Caco-2 (cell line): ENCODE measurements around the gene KRT79. TPM values are rescaled to one million over a fixed set of nuclear protein-coding genes. Genes with fewer than 3 reads are reported as not detected.

ENCODE experiments used
- BruUV-seq: library from RNA; stranded (reverse); fragments of 400-500 nt; replicated peaks from 2 replicates; lab custom pipeline; 2021; lab: Mats Ljungman, UMichigan
- CTCF ChIA-PET: fragments of 300-600 bp; sonication (Branson Sonifier 250); formaldehyde crosslinking; loops from one replicate; lab custom pipeline; 2022; ENCODE audit warnings: antibody characterized with exemption; lab: Charles Lee
- POLR2A ChIA-PET: fragments of 300-600 bp; sonication (Branson Sonifier 250); formaldehyde crosslinking; loops from one replicate; lab custom pipeline; 2022; ENCODE audit warnings: antibody characterized with exemption; lab: Charles Lee
- DNase-seq, 2 experiments: peaks; one replicate each; pipeline versions ENCODE4 v3.0.0 to v3.0.0-alpha.2; 2020 to 2022
- H3K27me3 ChIP-seq: replicated peaks from 2 replicates; pipeline ENCODE4 v1.6.0; 2011; ENCODE audit warnings: low read length; ENCODE audit not compliant: control insufficient read depth, insufficient read depth
- H3K36me3 ChIP-seq: 2 replicates; pipeline ENCODE4 v1.5.1; 2011; ENCODE audit warnings: low read length; ENCODE audit not compliant: control insufficient read depth, insufficient read depth
- H3K4me1 ChIP-seq: fragments of 250-450 bp; sonication (Bioruptor Pico); 2 replicates; pipeline ENCODE4 v1.5.1; 2020; ENCODE audit warnings: mild to moderate bottlenecking
- H3K4me3 ChIP-seq: 2 replicates; pipeline ENCODE4 v1.5.1; 2011; ENCODE audit warnings: low read depth, mild to moderate bottlenecking, control low read depth, low read length
- H3K9me3 ChIP-seq: fragments of 250-450 bp; sonication (Bioruptor Pico); 2 replicates; pipeline ENCODE4 v1.5.1; 2020; ENCODE audit warnings: mild to moderate bottlenecking, moderate library complexity
- H3K27ac Mint-ChIP-seq: one replicate; pipeline ENCODE4 v1.8.0; 2022; ENCODE audit warnings: mixed read lengths; ENCODE audit not compliant: unreplicated experiment
- H3K27me3 Mint-ChIP-seq: one replicate; pipeline ENCODE4 v1.8.0; 2022; ENCODE audit warnings: mixed read lengths; ENCODE audit not compliant: insufficient read depth, unreplicated experiment
- H3K36me3 Mint-ChIP-seq: one replicate; pipeline ENCODE4 v1.8.0; 2022; ENCODE audit warnings: mild to moderate bottlenecking, mixed read lengths; ENCODE audit not compliant: insufficient read depth, unreplicated experiment
- H3K4me1 Mint-ChIP-seq: one replicate; pipeline ENCODE4 v1.8.0; 2022; ENCODE audit warnings: low read depth, mixed read lengths; ENCODE audit not compliant: unreplicated experiment
- H3K4me3 Mint-ChIP-seq: one replicate; pipeline ENCODE4 v1.8.0; 2022; ENCODE audit warnings: mild to moderate bottlenecking, moderate library complexity, mixed read lengths; ENCODE audit not compliant: unreplicated experiment
- H3K9me3 Mint-ChIP-seq: one replicate; pipeline ENCODE4 v1.8.0; 2022; ENCODE audit warnings: mixed read lengths; ENCODE audit not compliant: unreplicated experiment
- CTCF ChIP-seq, 2 experiments: fragments of 200-600 bp in 1 of 2; IDR thresholded peaks; 1 replicate in 1 of 2; 2 replicates in 1 of 2; pipeline versions ENCODE4 v1.5.1 to v1.8.0; 2011 to 2022; ENCODE audit warnings: antibody characterized with exemption in 1 of 2, control low read depth in 1 of 2, inconsistent platforms in 1 of 2, low read depth in 1 of 2, low read length in 1 of 2, mild to moderate bottlenecking in 1 of 2, moderate library complexity in 1 of 2; ENCODE audit not compliant: insufficient read depth in 1 of 2, severe bottlenecking in 1 of 2, unreplicated experiment in 1 of 2
- intact Hi-C: fragments of 100-400 bp; cut with micrococcal nuclease; formaldehyde crosslinking; loops from one replicate; pipeline ENCODE4 v1.10.0; 2022; ENCODE audit not compliant: unreplicated experiment
- total RNA-seq: library from RNA; stranded (reverse); gene quantifications from 2 replicates; pipeline ENCODE4 v1.2.3, GENCODE V29; 2022

Gene KRT79
- total RNA-seq, 1 experiment from 2014 or later, result not detected

- peaks cover 13% of the 10 kb centered on the region for H3K4me1 Mint-ChIP-seq
- H3K4me1 ChIP-seq, result peaks cover 22% of the 10 kb centered on the region
- H3K36me3 ChIP-seq, result no peaks in the 10 kb centered on the region
- no peaks in the 10 kb centered on the region for H3K27me3 ChIP-seq
- no peaks in the 10 kb centered on the region for H3K27me3 Mint-ChIP-seq
- intact Hi-C loops, result no loop called here
- H3K9me3 ChIP-seq, result no peaks in the 10 kb centered on the region
- H3K4me3 ChIP-seq, result no peak overlapping the region
- H3K36me3 Mint-ChIP-seq, result no peaks in the 10 kb centered on the region
- BruUV-seq, result no TSS peak
- TF ChIP-seq CTCF (IDR thresholded peaks at IDR 0.05; ENCODE audit: insufficient read depth in 1 of 2, low read depth in 1 of 2, low read length in 1 of 2, severe bottlenecking in 1 of 2, unreplicated experiment in 1 of 2), result no peak
- H3K27ac Mint-ChIP-seq, result no peak overlapping the region
- ChIA-PET CTCF (no interaction called here), POLR2A (no interaction called here)
- no peaks in the 10 kb centered on the region for H3K9me3 Mint-ChIP-seq
- DNase-seq, result no peak
- no peak overlapping the region for H3K4me3 Mint-ChIP-seq
Observed at GRCh38 chr12:52812073-52812400, 22.1 kb downstream of the KRT79 start.

- Histone ChIP-seq H3K9me3 (no peaks in the 10 kb centered on the region), H3K4me1 (peaks cover 22% of the 10 kb centered on the region), H3K36me3 (no peaks in the 10 kb centered on the region), H3K4me3 (no peak overlapping the region), H3K27me3 (no peaks in the 10 kb centered on the region)
- no peak for TF ChIP-seq CTCF (IDR thresholded peaks at IDR 0.05; ENCODE audit: insufficient read depth in 1 of 2, low read depth in 1 of 2, low read length in 1 of 2, severe bottlenecking in 1 of 2, unreplicated experiment in 1 of 2)
- DNase-seq, result no peak
- Mint-ChIP-seq H3K4me1 (peaks cover 13% of the 10 kb centered on the region), H3K27me3 (no peaks in the 10 kb centered on the region), H3K36me3 (no peaks in the 10 kb centered on the region), H3K4me3 (no peak overlapping the region), H3K27ac (no peak overlapping the region), H3K9me3 (no peaks in the 10 kb centered on the region)
- intact Hi-C loops, result no loop called here
- ChIA-PET CTCF (no interaction called here), POLR2A (no interaction called here)
- no TSS peak for BruUV-seq
Observed at GRCh38 chr12:52811191-52812072, 22.7 kb downstream of the KRT79 start.

- DNase-seq, result no peak
- ChIA-PET CTCF (no interaction called here), POLR2A (no interaction called here)
- intact Hi-C loops, result no loop called here
- H3K36me3 Mint-ChIP-seq, result no peaks in the 10 kb centered on the region
- no peaks in the 10 kb centered on the region for H3K36me3 ChIP-seq
- H3K4me3 ChIP-seq, result no peak overlapping the region
- H3K4me1 Mint-ChIP-seq, result peaks cover 11% of the 10 kb centered on the region
- no TSS peak for BruUV-seq
- H3K4me3 Mint-ChIP-seq, result no peak overlapping the region
- H3K9me3 Mint-ChIP-seq, result no peaks in the 10 kb centered on the region
- peaks cover 22% of the 10 kb centered on the region for H3K4me1 ChIP-seq
- H3K9me3 ChIP-seq, result no peaks in the 10 kb centered on the region
- no peak for TF ChIP-seq CTCF (IDR thresholded peaks at IDR 0.05; ENCODE audit: insufficient read depth in 1 of 2, low read depth in 1 of 2, low read length in 1 of 2, severe bottlenecking in 1 of 2, unreplicated experiment in 1 of 2)
- H3K27ac Mint-ChIP-seq, result no peak overlapping the region
- H3K27me3 Mint-ChIP-seq, result no peaks in the 10 kb centered on the region
- H3K27me3 ChIP-seq, result no peaks in the 10 kb centered on the region
Observed at GRCh38 chr12:52810554-52810953, 23.6 kb downstream of the KRT79 start.
